NCI-H2107 treated with DMSO at 0.1 percent for 48 hours (cell line): ENCODE results near the gene IL7R.

ENCODE experiments used
- DNase-seq: peaks from one replicate; lab custom pipeline; 2025; ENCODE audit not compliant: unreplicated experiment; lab: John Stamatoyannopoulos, UW

Gene IL7R, protein sequence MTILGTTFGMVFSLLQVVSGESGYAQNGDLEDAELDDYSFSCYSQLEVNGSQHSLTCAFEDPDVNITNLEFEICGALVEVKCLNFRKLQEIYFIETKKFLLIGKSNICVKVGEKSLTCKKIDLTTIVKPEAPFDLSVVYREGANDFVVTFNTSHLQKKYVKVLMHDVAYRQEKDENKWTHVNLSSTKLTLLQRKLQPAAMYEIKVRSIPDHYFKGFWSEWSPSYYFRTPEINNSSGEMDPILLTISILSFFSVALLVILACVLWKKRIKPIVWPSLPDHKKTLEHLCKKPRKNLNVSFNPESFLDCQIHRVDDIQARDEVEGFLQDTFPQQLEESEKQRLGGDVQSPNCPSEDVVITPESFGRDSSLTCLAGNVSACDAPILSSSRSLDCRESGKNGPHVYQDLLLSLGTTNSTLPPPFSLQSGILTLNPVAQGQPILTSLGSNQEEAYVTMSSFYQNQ

DNA sequence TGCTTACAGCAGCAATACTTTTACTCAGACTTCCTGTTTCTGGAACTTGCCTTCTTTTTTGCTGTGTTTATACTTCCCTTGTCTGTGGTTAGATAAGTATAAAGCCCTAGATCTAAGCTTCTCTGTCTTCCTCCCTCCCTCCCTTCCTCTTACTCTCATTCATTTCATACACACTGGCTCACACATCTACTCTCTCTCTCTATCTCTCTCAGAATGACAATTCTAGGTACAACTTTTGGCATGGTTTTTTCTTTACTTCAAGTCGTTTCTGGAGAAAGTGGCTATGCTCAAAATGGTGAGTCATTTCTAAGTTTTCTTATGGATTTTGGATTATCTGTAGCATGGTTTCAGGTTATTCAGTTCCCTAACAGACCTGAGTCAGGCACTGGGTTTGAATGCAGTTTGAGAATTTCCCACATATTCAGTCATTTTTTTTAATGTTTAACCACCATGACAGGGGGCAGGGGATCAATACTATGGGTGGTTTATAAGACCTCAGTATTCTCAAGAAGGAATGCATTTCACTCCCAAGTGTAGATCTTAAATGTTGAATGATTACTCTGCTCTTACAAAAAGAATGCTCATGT, at the start of gene IL7R:
IL7R (plus strand) TSS at position 127 of the 587 bp plus-strand sequence; CDS start at position 214, 87 bp downstream.
- DNase-seq = no peak

DNA sequence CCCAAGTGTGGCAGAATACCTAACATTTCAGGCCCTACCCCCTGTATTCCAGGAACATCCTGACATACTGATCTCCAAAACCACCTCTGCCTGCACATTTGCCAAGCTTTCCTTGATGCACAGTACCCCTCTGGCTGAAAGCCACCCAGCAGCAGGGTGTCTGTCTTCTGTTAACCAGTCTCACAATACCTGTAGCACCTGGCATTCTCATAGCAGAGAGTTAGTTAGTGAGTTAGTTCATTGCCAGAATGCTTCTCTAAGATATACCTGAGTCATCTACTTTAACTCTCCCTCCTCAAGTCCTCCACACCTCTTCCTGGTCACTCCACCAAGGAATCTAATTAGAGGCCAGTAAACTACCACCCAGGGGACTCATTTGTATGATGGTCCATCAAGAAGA, 46.1 kb upstream of the IL7R start:
- no peak for DNase-seq

DNA sequence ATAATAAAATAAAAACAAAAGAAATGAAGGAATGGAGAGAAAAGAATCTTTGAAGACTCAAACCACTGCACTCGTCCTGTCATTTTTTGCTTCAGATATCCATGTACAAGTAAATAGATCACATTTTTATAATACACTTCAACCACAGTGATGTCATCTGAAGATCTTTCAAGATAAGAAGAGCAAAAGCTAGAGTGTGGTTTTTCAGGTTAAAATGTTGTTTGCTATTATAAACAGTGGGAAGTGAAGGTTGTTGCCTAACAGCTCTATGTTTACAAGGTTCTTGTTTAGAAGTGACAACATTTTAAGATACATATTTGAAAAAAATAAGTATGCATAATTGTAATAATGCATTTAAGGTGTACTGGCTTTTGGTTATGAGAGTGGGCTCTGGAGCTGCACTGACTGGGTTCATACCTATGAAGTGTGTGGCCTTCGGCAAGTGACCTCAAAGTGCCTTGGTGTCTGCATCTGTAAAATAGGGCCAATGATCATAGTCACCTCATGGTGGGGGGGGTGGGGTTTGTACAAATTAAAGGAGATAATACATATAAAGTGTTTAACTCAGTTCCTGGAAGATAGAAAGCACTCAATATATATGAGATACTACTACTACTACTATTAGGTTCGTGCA, 45.5 kb upstream of the IL7R start:
- no peak for DNase-seq

DNA sequence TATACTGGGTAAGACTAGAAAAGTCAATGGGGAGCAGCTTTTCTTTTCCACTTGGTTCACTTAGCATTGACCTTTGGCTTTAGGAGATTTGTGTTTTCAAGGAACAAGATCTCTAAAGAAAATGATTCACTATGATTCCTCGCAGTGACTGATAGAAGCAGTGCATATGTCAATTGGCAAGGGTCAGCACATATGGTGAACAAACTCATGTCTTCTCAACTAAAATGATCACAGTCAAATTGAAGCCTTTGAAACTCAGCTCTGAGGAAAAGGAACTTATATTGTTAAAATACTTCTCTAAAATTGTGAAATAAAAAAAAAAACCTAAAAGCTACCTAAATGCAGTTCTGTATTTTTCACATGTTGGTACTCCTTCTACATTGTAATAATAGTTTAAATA, 43.2 kb upstream of the IL7R start:
- DNase-seq = no peak

DNA sequence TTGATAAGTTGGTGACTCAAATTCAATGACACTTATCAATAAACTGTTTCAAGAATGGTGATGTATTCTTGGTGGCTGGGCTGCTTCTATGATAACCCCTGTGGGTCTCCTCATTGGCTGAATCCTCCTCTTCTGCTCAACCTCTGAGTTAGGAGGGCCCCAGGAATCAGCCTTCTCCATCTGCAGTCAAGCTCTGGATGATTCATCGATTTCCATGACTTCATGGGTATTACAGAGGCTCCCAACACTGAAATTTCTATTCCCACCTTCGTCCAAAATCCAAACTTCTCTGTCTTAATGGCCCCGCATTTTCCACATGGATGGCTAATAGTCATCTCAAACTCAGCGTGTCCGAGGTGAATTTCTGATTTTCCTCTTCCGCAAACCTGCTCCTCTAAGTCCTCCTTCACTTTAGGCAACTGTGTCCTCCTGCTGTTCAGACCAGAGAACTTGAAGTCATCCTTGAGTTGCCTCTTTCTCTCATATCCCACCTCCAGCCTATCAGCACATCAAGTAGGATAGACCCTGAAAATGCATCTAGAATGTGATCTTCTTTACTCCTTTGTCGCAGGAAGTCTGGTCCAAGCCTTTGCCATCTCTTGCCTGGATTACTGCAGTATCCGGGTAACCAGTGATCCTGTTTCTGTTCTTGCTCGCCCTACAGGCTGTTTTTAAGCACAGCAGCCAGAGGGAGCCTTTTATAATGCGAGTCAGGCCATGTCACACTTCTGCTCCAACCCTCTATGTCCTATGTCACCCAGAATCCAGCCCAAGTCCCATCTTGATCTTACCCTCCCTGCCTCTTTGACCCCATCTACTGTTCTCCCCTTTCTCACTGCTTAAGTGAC, 41.4 kb upstream of the IL7R start:
- peak; percentile 2 for DNase-seq

DNA sequence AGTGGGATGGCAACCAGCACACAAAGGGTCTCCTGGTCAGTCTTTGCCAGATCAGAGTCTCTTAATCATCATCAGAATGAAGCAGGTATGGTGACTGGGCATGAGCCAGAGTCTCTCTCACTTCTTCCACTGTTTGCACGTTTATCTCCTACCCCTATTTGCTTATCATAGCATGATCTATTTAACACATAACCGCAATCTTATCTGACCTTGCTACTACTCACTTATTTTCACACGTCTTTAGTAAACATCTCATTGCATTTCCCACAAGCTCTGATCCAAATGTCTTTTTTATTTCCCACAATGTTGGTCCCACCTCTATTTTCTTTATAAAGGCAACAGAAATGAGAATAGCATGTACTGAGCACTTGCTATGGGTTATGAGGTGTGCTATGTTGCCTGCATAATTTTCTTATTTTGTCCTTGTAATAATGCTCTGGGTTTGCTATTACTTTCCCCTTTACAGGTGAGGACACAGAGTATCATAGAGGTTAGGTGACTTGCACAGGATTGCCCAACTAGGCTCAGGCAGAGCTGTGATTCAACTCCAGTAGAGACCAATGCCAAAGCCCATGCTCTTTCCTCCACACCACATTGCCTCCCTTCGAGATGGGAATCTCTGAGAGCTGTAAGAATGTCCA, 39.7 kb upstream of the IL7R start:
- no peak for DNase-seq

DNA sequence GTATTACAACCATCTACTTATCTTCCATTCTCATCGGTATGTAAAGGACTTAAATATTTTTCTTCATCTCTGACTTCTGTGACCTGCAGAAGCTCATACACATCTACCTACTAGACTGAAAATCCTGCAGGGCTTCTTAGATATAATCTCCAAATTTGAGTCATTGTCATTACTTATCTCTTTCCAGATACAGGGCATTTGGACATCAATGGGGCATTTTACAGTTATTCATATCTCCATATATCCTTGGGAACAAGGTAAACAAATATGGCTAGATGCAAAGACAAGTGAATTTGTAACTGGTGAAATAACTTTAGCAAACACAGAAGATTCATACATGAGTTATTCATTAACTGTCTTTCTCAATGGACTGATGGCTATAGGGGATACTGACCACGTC, 37.7 kb upstream of the IL7R start:
- no peak for DNase-seq

DNA sequence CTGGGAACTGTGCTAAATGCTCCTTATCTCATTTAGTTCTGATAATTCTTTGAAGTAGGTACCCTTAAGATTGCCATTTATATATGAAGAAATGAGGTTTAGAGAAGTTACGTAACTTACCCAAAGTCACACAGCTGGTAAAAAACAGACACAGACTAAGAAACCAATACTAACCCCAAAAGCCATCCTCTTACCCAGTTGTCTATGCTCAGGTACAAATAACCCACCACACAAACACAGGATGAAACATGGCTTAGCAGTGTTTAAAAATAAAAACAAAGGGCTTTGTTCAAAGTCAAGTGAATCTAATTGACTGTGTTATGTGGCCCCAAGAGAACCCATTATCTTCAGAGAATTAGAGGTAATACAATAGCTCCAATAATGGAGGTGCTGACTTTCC, 37.0 kb upstream of the IL7R start:
- no peak for DNase-seq

DNA sequence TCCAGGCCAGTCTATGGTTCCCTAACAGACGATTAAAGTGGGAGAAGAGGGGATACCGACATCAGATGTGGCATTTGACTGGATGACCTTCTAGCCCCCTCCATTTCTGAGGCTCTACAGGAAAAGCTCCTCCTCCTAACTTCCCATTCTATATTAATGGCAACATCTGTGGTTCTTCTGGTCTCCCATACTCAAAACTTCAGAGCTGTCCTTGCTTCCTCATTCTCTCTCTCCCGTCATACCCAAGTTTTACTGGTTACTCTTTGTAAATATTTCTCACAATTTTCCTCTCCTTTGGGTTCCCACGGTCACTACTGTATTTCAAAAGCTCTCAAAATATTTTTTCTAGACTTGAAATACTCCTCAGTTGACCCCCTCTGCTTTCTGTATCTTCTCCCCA, 36.0 kb upstream of the IL7R start:
- DNase-seq = no peak

DNA sequence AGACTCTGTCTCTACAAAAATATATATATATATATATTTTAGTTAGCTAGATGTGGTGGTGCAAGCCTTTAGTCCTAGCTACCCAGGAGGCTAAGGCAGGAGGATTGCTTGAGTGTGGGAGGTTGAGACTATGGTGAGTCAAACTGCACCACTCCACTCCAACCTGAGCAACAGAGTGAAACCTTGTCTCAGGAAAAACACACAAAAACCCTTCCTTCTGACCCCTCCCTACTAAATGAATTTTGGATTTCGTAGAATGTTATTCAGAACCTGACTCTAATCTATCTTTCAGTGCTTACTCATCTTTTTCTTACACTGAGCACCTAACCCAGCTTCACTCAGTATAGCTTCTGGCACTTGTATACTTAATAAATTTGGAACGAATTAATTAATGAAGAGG, 35.2 kb upstream of the IL7R start:
- DNase-seq = no peak

DNA sequence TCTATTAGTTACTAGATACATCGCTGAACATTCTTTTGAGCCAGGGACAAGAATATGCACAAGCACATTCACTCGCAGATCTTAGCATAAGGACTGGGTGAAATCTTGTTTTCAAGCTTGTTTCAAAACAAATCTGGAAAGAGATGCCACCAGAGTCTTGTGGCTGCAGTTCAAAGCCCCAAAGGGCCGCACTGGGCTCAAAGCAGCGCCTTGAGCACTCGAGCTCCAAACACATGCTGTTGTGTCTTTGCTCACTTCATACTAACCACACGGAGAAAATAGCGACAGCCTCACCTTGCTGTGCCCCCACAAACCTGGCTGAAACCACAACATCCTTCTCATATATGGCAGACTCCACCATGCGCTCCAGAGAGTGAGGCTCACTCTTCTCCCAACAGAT, 34.2 kb upstream of the IL7R start:
- DNase-seq = no peak

DNA sequence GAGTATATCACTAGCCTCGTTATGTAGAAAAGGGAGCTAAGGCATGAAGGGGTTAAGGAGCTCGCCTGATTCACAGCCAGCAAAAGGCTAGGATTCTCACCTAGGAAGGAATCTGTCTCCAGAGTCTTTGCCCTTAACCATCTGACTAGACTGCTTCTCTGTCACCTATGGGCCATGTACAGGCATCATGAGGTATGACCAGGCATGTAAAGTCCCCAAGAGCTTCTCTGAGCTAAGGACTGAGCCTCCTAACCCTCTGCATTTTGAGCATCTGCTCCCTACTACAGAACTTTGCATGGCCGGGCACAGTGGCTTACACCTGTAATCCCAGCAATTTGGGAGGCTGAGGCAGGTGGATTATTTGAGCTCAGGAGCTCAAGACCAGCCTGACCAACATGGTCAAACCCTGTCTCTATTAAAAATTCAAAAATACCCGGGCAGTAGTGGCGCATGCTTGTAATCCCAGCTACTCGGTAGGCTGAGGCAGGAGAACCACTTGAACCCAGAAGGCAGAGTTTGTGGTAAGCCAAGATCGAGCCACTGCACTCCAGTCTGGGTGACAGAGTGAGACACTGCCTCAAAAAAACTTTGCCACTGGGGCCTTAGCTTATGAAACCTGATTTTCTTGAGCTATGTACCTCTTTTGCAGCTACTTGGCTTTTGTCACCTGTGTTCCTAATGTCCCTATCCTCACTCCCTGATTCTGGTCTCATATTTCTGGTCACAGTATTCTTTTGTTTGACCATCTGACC, 33.2 kb upstream of the IL7R start:
- no peak for DNase-seq

DNA sequence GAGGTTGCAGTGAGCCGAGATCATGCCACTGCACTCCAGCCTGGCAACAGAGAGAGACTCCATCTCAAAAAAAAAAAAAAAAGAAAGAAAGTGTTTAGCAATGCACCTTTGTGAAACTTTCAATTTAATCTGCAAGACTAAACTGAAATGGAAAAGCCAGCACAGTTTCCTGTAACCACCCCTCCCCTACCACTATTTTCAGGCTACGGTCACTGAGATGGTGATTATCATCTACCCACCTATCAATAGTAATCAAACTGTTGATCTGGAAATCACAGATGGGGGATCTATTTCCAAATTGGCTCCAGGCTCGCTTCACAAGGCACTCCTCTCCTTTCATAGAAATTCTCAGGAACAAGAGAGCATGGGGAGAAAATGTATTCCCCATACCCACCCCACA, 30.6 kb upstream of the IL7R start:
- no peak for DNase-seq

DNA sequence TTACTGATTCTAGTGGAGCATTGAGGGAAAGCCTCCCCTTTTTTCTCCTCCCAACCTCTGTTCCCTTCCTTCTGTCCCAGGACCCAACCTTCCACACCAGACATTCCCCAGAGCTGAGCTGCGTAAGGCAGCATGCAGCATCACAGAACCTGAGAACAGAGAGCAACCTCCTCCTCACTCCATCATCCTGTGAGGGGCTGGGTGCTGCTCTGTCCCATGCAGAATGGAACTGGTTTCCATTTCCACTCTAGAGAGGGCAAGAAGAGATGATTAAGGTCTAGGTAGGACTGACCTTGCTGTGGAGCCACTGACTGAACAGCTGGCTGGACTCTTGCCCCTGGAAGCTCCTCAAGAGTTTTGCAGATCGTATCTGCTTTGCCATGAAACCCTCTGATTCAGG, 30.1 kb upstream of the IL7R start:
- no peak for DNase-seq

DNA sequence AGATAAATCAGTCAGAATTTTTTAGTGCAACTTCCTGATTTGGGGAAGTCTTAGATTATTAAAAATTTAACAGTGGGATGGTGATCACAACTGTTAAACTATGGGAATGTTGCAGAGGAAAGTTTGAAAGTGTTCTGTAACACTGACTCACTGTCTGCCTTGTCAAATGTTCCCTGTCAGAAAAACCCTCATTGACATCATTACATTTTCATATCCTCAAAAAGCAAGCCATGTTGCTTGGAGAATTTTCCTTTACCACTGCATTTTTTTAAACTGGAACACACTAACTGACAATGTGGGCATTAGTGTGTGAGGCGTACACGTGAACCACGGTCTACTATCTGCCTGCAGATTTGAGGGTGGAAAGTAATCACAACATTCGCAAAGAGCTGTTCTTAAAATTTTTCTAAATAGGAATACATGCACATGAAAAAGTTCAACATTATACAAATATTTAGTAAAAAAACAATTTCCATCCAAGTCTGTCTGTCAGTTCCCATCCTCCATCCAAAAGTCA, 28.6 kb upstream of the IL7R start:
- no peak for DNase-seq

DNA sequence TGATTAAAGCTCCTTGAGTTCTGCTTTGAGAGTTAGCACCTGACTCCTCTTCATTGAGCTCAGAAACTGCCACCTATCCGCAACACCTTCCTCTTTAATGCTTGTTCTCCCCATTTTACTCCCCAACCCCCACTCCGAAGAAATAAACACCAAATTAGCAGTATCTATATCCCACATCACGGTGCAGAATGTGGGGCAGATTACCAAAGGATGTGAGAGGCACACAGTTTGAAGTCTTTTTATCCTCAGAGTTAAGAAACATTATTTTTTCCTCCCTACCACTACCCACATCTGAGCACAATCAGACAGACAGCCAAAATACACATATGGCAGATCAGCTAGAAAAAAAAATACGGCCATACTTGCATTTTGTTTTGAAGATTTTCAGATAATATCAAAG, 26.1 kb upstream of the IL7R start:
- no peak for DNase-seq

DNA sequence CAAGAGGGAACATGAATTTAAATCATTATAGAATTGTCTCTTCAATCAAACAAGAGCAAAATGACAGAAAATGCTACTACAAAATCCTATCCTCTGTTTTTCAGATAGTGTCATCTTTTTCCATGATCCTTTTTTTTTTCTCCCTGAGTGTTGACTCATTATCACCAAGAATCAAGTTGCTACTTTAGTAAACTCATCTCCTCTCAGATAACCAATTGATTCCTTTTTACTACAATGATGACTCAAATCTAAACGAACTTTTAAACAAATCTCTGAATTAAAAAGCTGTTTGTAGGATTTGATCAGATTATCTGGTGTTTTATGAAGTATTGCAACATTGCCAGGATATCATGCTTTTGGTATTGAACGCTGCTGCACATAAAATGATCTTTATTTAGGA, 23.9 kb upstream of the IL7R start:
- DNase-seq = no peak

DNA sequence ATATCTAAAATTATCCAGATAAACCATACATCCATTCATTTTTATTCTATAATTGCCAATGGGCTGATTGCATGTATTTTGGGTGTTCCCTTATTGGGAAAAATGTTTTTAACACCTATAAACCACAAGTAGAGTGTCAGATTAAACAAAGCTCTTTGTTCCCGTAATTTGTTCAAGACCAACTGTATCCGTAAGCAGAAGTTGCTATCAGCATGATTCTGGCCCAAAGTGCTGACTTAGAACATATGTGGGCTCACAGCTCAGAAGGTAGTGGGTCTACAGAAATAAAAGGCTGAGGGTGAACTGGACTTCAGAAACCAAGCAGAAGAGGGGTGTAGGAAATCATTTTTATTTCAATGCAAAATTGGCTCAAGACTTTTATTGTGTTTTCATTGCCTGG, 23.5 kb upstream of the IL7R start:
- no peak for DNase-seq

DNA sequence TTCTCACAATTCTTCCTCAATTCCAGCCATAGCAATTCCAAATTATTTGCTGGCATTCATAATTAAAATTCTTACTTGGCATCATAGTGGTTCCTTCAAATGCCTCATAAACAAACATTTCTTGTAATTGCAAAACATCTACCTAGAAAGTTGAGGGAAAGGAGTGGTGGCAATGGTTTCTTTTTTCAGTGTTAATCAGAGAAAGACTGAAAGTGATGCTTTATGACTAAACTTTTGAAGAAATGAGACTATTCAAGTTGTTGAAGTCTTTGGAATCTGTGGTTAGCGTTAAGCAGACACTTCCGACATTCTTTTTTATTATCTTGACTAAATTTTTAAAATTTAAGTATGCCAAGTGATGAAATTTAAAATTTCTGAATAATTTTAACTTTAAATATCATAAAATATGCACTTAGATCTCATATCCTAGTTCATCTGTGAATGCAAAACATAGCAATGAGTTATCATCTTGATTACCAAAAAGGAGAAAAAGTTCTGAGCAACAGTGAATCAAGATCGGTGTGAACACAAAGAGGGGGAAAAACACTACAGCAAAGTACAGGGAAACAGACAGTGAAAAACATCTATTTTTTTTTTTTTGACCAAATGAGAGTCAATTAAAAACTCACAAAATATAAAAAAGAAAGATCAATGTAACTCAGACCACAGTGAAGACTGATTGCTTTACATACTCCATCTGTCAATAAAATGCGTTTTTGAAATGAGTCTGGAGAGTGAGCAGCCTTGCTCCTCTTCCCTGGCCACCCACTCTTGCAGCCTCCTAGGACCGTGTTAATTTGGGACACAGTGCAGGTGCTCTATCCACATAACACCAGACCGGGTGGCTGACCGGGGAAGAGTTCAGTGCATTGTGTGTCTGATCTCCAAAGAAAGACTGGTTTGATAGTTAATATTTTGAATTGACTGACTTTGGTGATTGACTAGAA, 20.6 kb upstream of the IL7R start:
- no peak for DNase-seq
